Measurements from ENCODE around the gene RRH.

DNA sequence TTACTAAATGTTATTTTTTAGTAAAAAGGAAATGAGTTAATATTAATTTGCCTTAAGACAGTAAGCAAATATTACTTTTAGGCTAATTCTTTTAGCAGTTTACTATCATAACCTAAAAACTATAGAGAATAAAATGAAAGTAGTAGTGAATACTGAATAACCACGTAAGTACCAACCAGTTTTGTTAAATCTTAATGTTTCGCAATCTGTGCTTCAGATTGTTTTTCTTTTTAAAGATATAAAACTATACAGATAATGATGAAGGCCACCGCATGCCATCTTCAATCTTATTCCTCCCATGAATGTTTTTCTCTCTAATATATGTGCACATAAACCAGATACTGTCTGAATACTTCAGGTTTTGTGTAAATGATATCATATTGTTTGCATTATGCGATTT, 6.0 kb downstream of the RRH start:
- TF ChIP-seq, protein P1, sequence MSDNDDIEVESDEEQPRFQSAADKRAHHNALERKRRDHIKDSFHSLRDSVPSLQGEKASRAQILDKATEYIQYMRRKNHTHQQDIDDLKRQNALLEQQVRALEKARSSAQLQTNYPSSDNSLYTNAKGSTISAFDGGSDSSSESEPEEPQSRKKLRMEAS (IDR thresholded peaks at IDR 0.05), result no peak
- TF ChIP-seq, protein P2, sequence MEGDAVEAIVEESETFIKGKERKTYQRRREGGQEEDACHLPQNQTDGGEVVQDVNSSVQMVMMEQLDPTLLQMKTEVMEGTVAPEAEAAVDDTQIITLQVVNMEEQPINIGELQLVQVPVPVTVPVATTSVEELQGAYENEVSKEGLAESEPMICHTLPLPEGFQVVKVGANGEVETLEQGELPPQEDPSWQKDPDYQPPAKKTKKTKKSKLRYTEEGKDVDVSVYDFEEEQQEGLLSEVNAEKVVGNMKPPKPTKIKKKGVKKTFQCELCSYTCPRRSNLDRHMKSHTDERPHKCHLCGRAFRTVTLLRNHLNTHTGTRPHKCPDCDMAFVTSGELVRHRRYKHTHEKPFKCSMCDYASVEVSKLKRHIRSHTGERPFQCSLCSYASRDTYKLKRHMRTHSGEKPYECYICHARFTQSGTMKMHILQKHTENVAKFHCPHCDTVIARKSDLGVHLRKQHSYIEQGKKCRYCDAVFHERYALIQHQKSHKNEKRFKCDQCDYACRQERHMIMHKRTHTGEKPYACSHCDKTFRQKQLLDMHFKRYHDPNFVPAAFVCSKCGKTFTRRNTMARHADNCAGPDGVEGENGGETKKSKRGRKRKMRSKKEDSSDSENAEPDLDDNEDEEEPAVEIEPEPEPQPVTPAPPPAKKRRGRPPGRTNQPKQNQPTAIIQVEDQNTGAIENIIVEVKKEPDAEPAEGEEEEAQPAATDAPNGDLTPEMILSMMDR (IDR thresholded peaks at IDR 0.05; ENCODE audit: low read depth, low read length, missing input control), result no peak
- no peak for TF ChIP-seq SP1 (IDR thresholded peaks at IDR 0.05)
- TF ChIP-seq YY1 (IDR thresholded peaks at IDR 0.05), result no peak
- TF ChIP-seq, protein P3, sequence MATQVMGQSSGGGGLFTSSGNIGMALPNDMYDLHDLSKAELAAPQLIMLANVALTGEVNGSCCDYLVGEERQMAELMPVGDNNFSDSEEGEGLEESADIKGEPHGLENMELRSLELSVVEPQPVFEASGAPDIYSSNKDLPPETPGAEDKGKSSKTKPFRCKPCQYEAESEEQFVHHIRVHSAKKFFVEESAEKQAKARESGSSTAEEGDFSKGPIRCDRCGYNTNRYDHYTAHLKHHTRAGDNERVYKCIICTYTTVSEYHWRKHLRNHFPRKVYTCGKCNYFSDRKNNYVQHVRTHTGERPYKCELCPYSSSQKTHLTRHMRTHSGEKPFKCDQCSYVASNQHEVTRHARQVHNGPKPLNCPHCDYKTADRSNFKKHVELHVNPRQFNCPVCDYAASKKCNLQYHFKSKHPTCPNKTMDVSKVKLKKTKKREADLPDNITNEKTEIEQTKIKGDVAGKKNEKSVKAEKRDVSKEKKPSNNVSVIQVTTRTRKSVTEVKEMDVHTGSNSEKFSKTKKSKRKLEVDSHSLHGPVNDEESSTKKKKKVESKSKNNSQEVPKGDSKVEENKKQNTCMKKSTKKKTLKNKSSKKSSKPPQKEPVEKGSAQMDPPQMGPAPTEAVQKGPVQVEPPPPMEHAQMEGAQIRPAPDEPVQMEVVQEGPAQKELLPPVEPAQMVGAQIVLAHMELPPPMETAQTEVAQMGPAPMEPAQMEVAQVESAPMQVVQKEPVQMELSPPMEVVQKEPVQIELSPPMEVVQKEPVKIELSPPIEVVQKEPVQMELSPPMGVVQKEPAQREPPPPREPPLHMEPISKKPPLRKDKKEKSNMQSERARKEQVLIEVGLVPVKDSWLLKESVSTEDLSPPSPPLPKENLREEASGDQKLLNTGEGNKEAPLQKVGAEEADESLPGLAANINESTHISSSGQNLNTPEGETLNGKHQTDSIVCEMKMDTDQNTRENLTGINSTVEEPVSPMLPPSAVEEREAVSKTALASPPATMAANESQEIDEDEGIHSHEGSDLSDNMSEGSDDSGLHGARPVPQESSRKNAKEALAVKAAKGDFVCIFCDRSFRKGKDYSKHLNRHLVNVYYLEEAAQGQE (IDR thresholded peaks at IDR 0.05), result no peak
- TF ChIP-seq GABPA (IDR thresholded peaks at IDR 0.05 in 1 of 2, conservative IDR thresholded peaks at IDR 0.05 in 1 of 2), result no peak
- no peak for TF ChIP-seq FOXA1 (IDR thresholded peaks at IDR 0.05)
- no peak for TF ChIP-seq RAD21 (IDR thresholded peaks at IDR 0.05)

Measured in liver (tissue), 3 donors.